Heart left ventricle (tissue), 13 donors: ENCODE measurements around the gene RAP1B.

Source experiments
- POLR2A ChIP-seq, 2 donors: fragments of 450-650 bp; IDR thresholded peaks; one replicate each; pipeline ENCODE4 v1.6.1; 2017; ENCODE audit warnings: antibody characterized with exemption in 2 of 2, mild to moderate bottlenecking in 2 of 2, moderate library complexity in 2 of 2
- TF ChIP-seq, protein P1 (sequence below), 12 donors: fragments of 200-600 bp; sonication (generic) in 4 of 12; IDR thresholded peaks; one replicate each; pipeline versions ENCODE4 v1.5.0 to v1.8.0; 2018 to 2022; ENCODE audit warnings: antibody characterized with exemption in 12 of 12, mild to moderate bottlenecking in 5 of 12
- donor health status: ischemic (EF 13 %, LVEDD 7.1; RV severe dilation, severe dysfunction).
- donor health status: DM: no; HTN: yes; CAD: no.
- donor health status: DM: no; HTN: no; CAD: no.
- donor health status: ischemic (EF 25% LVEDD 6.9; RV normal size, moderate dysfunction).
- donor health status: ischemic (EF 25% LVEDD 5.7; RV mildly dilated, moderate dysfunction).
- donor health status: ischemic (EF 35%, LVEDD 5.7; RV mildly dilated, moderate dysfunction).
- donor health status: nonischemic (EF 11% LVEDD 7.7; RV severe dilation, severe dysfunction).
- donor health status: DM: yes; HTN: yes; CAD: no.
- donor health status: PGD.
- donor health status: ischemic (EF 29% LVEDD 5.4; RV normal size, mild dysfunction).
- donor health status: nonischemic (EF 23%, LVEDD 6.1; RV moderate dilation, normal function).

DNA sequence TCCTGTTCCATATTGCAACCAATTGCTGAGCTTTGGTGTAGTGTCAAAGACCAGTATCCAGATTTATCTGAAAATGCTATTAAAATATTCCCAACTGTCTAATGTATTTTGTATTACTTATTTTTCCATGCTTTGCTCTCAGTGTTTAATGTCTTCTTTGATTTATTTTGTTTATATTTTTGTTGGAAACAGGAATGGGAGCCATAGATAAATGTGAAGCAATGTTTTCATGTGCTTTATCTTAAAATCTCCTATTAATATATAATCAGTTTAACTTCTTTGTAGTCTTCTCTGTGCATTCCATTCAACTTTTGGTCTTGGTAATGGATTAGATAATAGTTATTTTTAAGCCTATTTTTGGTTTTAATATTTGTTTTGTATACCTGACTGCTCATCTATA is 8.8 kb downstream of the RAP1B start:
- TF ChIP-seq, protein P1, sequence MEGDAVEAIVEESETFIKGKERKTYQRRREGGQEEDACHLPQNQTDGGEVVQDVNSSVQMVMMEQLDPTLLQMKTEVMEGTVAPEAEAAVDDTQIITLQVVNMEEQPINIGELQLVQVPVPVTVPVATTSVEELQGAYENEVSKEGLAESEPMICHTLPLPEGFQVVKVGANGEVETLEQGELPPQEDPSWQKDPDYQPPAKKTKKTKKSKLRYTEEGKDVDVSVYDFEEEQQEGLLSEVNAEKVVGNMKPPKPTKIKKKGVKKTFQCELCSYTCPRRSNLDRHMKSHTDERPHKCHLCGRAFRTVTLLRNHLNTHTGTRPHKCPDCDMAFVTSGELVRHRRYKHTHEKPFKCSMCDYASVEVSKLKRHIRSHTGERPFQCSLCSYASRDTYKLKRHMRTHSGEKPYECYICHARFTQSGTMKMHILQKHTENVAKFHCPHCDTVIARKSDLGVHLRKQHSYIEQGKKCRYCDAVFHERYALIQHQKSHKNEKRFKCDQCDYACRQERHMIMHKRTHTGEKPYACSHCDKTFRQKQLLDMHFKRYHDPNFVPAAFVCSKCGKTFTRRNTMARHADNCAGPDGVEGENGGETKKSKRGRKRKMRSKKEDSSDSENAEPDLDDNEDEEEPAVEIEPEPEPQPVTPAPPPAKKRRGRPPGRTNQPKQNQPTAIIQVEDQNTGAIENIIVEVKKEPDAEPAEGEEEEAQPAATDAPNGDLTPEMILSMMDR (IDR thresholded peaks at IDR 0.05) = no peak
- TF ChIP-seq POLR2A (IDR thresholded peaks at IDR 0.05) = no peak
